Cortex of kidney (tissue), 1 donor: ENCODE results near the gene P2RY2.
"Not testable (repeated sequence)": the region's sequence is repeated elsewhere in the genome, so short reads cannot be mapped to it uniquely, and the experiment has no call there.

Experiments used
- DNase-seq: peaks from one replicate; lab custom pipeline; 2025; lab: John Stamatoyannopoulos, UW

Gene P2RY2

GRCh38 chr11:73267122-73267846 is 49.2 kb downstream of the P2RY2 start:
- DNase-seq: no peak

- no peak for DNase-seq
Measured at GRCh38 chr11:73267906-73268540, 49.9 kb downstream of the P2RY2 start.

GRCh38 chr11:73268671-73269271 is 50.7 kb downstream of the P2RY2 start:
- DNase-seq: no peak

- no peak for DNase-seq
Measured at GRCh38 chr11:73269459-73270015, 51.5 kb downstream of the P2RY2 start.

- no peak for DNase-seq
Measured at GRCh38 chr11:73270016-73270854, 52.2 kb downstream of the P2RY2 start.

GRCh38 chr11:73270855-73271477 is 52.9 kb downstream of the P2RY2 start:
- no peak for DNase-seq

- DNase-seq: not testable (repeated sequence)
Measured at GRCh38 chr11:73271478-73271865, 53.4 kb downstream of the P2RY2 start.

- DNase-seq: no peak
Measured at GRCh38 chr11:73271936-73272679, 54.0 kb downstream of the P2RY2 start, which contains the start of gene P2RY6. P2RY6 (plus strand) TSS chr11:73272338; CDS start chr11:73296519, 24,181 bp downstream.

- no peak for DNase-seq
Measured at GRCh38 chr11:73272680-73273038, 54.6 kb downstream of the P2RY2 start.

- no peak for DNase-seq
Measured at GRCh38 chr11:73273222-73273895, 55.3 kb downstream of the P2RY2 start.

- DNase-seq: not testable (repeated sequence)
Measured at GRCh38 chr11:73274191-73274590, 56.1 kb downstream of the P2RY2 start.

GRCh38 chr11:73274722-73275380 is 56.8 kb downstream of the P2RY2 start:
- no peak for DNase-seq

- DNase-seq: no peak
Measured at GRCh38 chr11:73275381-73275750, 57.3 kb downstream of the P2RY2 start.

- DNase-seq: no peak
Measured at GRCh38 chr11:73277467-73277866, 59.4 kb downstream of the P2RY2 start.

- no peak for DNase-seq
Measured at GRCh38 chr11:73280626-73281025, 62.5 kb downstream of the P2RY2 start.

GRCh38 chr11:73281201-73281741 is 63.2 kb downstream of the P2RY2 start:
- DNase-seq: no peak

- no peak for DNase-seq
Measured at GRCh38 chr11:73281796-73282660, 63.9 kb downstream of the P2RY2 start.

GRCh38 chr11:73283276-73284000 is 65.4 kb downstream of the P2RY2 start:
- DNase-seq: no peak
